H9 (cell line): ENCODE results near the gene ST6GALNAC3. TPM values are rescaled to one million over a fixed set of nuclear protein-coding genes. Genes with fewer than 3 reads are reported as not detected.

Experiments
- DNase-seq: peaks from one replicate; pipeline ENCODE4 v3.0.0-alpha.2; 2017
- H2AFZ ChIP-seq: one replicate; pipeline ENCODE4 v1.6.1; 2013; ENCODE audit warnings: mild to moderate bottlenecking, low read length, control low read depth, moderate library complexity
- H2AK5ac ChIP-seq: 2 replicates; pipeline ENCODE4 v1.6.1; 2013; ENCODE audit warnings: low read length, control low read depth, mixed read lengths; ENCODE audit not compliant: insufficient read length
- H2BK120ac ChIP-seq: one replicate; pipeline ENCODE4 v1.6.1; 2013; ENCODE audit warnings: low read depth, mild to moderate bottlenecking, low read length, control low read depth, inconsistent platforms; ENCODE audit not compliant: poor library complexity, severe bottlenecking
- H2BK12ac ChIP-seq: 2 replicates; pipeline ENCODE4 v1.6.1; 2013; ENCODE audit warnings: low read length, control low read depth, mixed read lengths, low read depth; ENCODE audit not compliant: insufficient read length
- H2BK15ac ChIP-seq: 2 replicates; pipeline ENCODE4 v1.6.1; 2013; ENCODE audit warnings: low read depth, low read length, control low read depth
- H2BK20ac ChIP-seq: one replicate; pipeline ENCODE4 v1.6.1; 2013; ENCODE audit warnings: low read depth, mild to moderate bottlenecking, low read length, control low read depth, inconsistent platforms; ENCODE audit not compliant: poor library complexity, severe bottlenecking
- H2BK5ac ChIP-seq: 2 replicates; pipeline ENCODE4 v1.6.1; 2013; ENCODE audit warnings: low read length, control low read depth, mixed read lengths; ENCODE audit not compliant: insufficient read length
- H3K14ac ChIP-seq: 2 replicates; pipeline ENCODE4 v1.6.1; 2013; ENCODE audit warnings: low read length, control low read depth; ENCODE audit not compliant: insufficient read depth
- H3K18ac ChIP-seq: 2 replicates; pipeline ENCODE4 v1.6.1; 2013; ENCODE audit warnings: low read depth, mild to moderate bottlenecking, mixed read lengths, low read length, control low read depth; ENCODE audit not compliant: insufficient read length
- H3K23ac ChIP-seq: 2 replicates; pipeline ENCODE4 v1.6.1; 2013; ENCODE audit warnings: low read length, control low read depth, mixed read lengths, low read depth; ENCODE audit not compliant: insufficient read length
- H3K23me2 ChIP-seq: 2 replicates; pipeline ENCODE4 v1.6.1; 2013; ENCODE audit warnings: low read depth, mild to moderate bottlenecking, mixed read lengths, low read length, control low read depth; ENCODE audit not compliant: insufficient read length, poor library complexity, severe bottlenecking
- H3K27ac ChIP-seq: 2 replicates; pipeline ENCODE4 v1.5.1; 2013; ENCODE audit warnings: low read length, control low read depth, mixed read lengths, low read depth; ENCODE audit not compliant: insufficient read length
- H3K27me3 ChIP-seq: 2 replicates; pipeline ENCODE4 v1.6.1; 2013; ENCODE audit warnings: low read length, control low read depth, inconsistent platforms; ENCODE audit not compliant: insufficient read depth
- H3K4ac ChIP-seq: 2 replicates; pipeline ENCODE4 v1.6.1; 2013; ENCODE audit warnings: low read depth, mild to moderate bottlenecking, control low read depth, inconsistent platforms, low read length, moderate library complexity
- H3K4me1 ChIP-seq: 2 replicates; pipeline ENCODE4 v1.6.1; 2013; ENCODE audit warnings: low read length, control low read depth, inconsistent platforms; ENCODE audit not compliant: insufficient read depth
- H3K4me2 ChIP-seq: 2 replicates; pipeline ENCODE4 v1.6.1; 2013; ENCODE audit warnings: low read length, control low read depth, mixed read lengths; ENCODE audit not compliant: insufficient read length, insufficient read depth
- H3K56ac ChIP-seq: 2 replicates; pipeline ENCODE4 v1.6.1; 2013; ENCODE audit warnings: low read depth, mild to moderate bottlenecking, mixed read lengths, low read length, control low read depth; ENCODE audit not compliant: insufficient read length
- H3K79me1 ChIP-seq: 2 replicates; pipeline ENCODE4 v1.6.1; 2013; ENCODE audit warnings: low read depth, mild to moderate bottlenecking, moderate library complexity, low read length, control low read depth, inconsistent platforms; ENCODE audit not compliant: insufficient read depth, poor library complexity, severe bottlenecking
- H3K79me2 ChIP-seq: 2 replicates; pipeline ENCODE4 v1.6.1; 2013; ENCODE audit warnings: low read length, control low read depth, inconsistent platforms; ENCODE audit not compliant: insufficient read depth
- H3K9ac ChIP-seq: 2 replicates; pipeline ENCODE4 v1.6.1; 2013; ENCODE audit warnings: low read length, control low read depth, mixed read lengths; ENCODE audit not compliant: insufficient read length; ENCODE audit errors: extremely low read depth
- H3K9me3 ChIP-seq: one replicate; pipeline ENCODE4 v1.6.1; 2013; ENCODE audit warnings: low read depth, low read length, inconsistent platforms; ENCODE audit not compliant: control insufficient read depth
- H3T11ph ChIP-seq: one replicate; pipeline ENCODE4 v1.6.1; 2013; ENCODE audit warnings: mild to moderate bottlenecking, low read length, control low read depth, inconsistent platforms
- H4K20me1 ChIP-seq: one replicate; pipeline ENCODE4 v1.6.1; 2013; ENCODE audit not compliant: control insufficient read depth, insufficient read length, insufficient read depth
- H4K5ac ChIP-seq: 2 replicates; pipeline ENCODE4 v1.6.1; 2013; ENCODE audit warnings: low read depth, mild to moderate bottlenecking, mixed read lengths, low read length, control low read depth; ENCODE audit not compliant: insufficient read length
- H4K8ac ChIP-seq: replicated peaks from 2 replicates; pipeline ENCODE4 v1.6.1; 2013; ENCODE audit warnings: low read length, control low read depth, mixed read lengths, low read depth; ENCODE audit not compliant: insufficient read length
- H4K91ac ChIP-seq: 2 replicates; pipeline ENCODE4 v1.6.1; 2013; ENCODE audit warnings: low read depth, mild to moderate bottlenecking, moderate library complexity, mixed read lengths, low read length, control low read depth; ENCODE audit not compliant: insufficient read length
- H3K27ac Mint-ChIP-seq, 3 experiments: 2 replicates in 2 of 3; 3 replicates in 1 of 3; pipeline ENCODE4 v1.8.0; 2020 to 2021; ENCODE audit warnings: mixed read lengths in 3 of 3, mild to moderate bottlenecking in 1 of 3, moderate library complexity in 1 of 3
- H3K27me3 Mint-ChIP-seq: 2 replicates; pipeline ENCODE4 v1.8.0; 2021; ENCODE audit warnings: low read depth, mild to moderate bottlenecking, moderate library complexity, mixed read lengths
- H3K36me3 Mint-ChIP-seq, 3 experiments: 2 replicates in 2 of 3; 3 replicates in 1 of 3; pipeline ENCODE4 v1.8.0; 2020 to 2021; ENCODE audit warnings: low read depth in 3 of 3, mixed read lengths in 3 of 3; ENCODE audit not compliant: insufficient read depth in 1 of 3
- H3K4me1 Mint-ChIP-seq, 2 experiments: 2 replicates each; pipeline ENCODE4 v1.8.0; 2020; ENCODE audit warnings: mixed read lengths in 2 of 2
- H3K4me3 Mint-ChIP-seq, 2 experiments: 2 replicates in 1 of 2; 3 replicates in 1 of 2; pipeline ENCODE4 v1.8.0; 2020 to 2021; ENCODE audit warnings: mild to moderate bottlenecking in 2 of 2, mixed read lengths in 2 of 2, moderate library complexity in 1 of 2
- H3K9me3 Mint-ChIP-seq, 2 experiments: 2 replicates in 1 of 2; 3 replicates in 1 of 2; pipeline ENCODE4 v1.8.0; 2020; ENCODE audit warnings: mild to moderate bottlenecking in 2 of 2, mixed read lengths in 2 of 2, moderate library complexity in 1 of 2
- WGBS: extraction: QIAGEN DNeasy Blood & Tissue Kit; methylation state at CpG from one replicate; pipeline ENCODE4 v1.1.7; 2013; ENCODE audit warnings: missing lambda C conversion rate, low lambda C conversion rate, mixed read lengths; ENCODE audit not compliant: insufficient read length; ENCODE audit errors: extremely low coverage; 5-methylcytosine and 5-hydroxymethylcytosine counted together
- total RNA-seq: library from RNA; stranded (reverse); gene quantifications from 2 replicates; pipeline ENCODE4 v1.2.1, GENCODE V29; 2021
- TF ChIP-seq, protein P1 (sequence below): fragments of 200-600 bp; sonication (generic); conservative IDR thresholded peaks from 3 replicates; pipeline ENCODE4 v1.8.0; 2021; ENCODE audit warnings: antibody characterized with exemption, mild to moderate bottlenecking

The ST6GALNAC3 gene
- total RNA-seq, 1 experiment from 2014 or later = 11.2 TPM

DNA sequence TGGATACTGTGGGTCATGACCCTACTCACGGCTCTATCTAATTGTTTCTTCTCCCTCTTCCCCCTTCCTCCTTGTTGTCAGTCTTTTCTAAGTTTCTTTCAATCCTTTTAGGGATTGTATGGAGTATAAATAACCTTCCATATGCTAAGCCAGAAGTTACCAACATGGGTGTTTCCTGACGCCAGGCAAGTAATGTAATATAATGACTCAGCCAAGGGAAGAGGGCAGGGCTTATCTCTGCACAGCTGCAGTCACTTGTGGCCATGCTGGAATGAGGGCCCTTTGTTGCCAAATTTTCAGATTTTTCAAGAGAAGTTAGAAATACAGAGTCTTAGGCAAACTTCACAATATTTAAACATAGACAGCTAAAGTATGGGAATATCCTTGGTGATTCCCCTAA, 194.6 kb downstream of the ST6GALNAC3 start:
- Histone ChIP-seq H2BK120ac (no peak overlapping the region), H3K4me2 (no peak overlapping the region), H3K9ac (no peak overlapping the region), H3K79me1 (no peaks in the 10 kb centered on the region), H4K5ac (no peak overlapping the region), H3K4ac (no peak overlapping the region), H3T11ph (no peak overlapping the region), H3K27me3 (no peaks in the 10 kb centered on the region), H4K91ac (no peak overlapping the region), H4K20me1 (no peaks in the 10 kb centered on the region), H3K79me2 (no peaks in the 10 kb centered on the region), H2BK12ac (no peak overlapping the region), H3K14ac (no peak overlapping the region), H3K23me2 (no peaks in the 10 kb centered on the region), H2BK5ac (no peak overlapping the region), H3K56ac (no peak overlapping the region), H3K18ac (no peak overlapping the region), H2BK20ac (no peak overlapping the region), H3K23ac (no peak overlapping the region), H3K27ac (no peak overlapping the region), H3K4me1 (peaks cover 7% of the 10 kb centered on the region; the same call in 1 of the 2 replicates), H4K8ac (no peak overlapping the region), H2BK15ac (no peak overlapping the region), H3K9me3 (no peaks in the 10 kb centered on the region), H2AFZ (no peak overlapping the region), H2AK5ac (no peak overlapping the region)
- Mint-ChIP-seq H3K27ac (no peak overlapping the region), H3K4me3 (no peak overlapping the region), H3K9me3 (no peaks in the 10 kb centered on the region), H3K36me3 (no peaks in the 10 kb centered on the region), H3K4me1 (peaks cover 22 to 31% of the 10 kb centered on the region in 2 experiments), H3K27me3 (no peaks in the 10 kb centered on the region)
- DNase-seq = no peak
- TF ChIP-seq, protein P1, sequence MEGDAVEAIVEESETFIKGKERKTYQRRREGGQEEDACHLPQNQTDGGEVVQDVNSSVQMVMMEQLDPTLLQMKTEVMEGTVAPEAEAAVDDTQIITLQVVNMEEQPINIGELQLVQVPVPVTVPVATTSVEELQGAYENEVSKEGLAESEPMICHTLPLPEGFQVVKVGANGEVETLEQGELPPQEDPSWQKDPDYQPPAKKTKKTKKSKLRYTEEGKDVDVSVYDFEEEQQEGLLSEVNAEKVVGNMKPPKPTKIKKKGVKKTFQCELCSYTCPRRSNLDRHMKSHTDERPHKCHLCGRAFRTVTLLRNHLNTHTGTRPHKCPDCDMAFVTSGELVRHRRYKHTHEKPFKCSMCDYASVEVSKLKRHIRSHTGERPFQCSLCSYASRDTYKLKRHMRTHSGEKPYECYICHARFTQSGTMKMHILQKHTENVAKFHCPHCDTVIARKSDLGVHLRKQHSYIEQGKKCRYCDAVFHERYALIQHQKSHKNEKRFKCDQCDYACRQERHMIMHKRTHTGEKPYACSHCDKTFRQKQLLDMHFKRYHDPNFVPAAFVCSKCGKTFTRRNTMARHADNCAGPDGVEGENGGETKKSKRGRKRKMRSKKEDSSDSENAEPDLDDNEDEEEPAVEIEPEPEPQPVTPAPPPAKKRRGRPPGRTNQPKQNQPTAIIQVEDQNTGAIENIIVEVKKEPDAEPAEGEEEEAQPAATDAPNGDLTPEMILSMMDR = no peak
- WGBS = no CpG with 5 or more reads among the region's 2 CpGs
